Gastrocnemius medialis (tissue), 4 donors: ENCODE results near the gene EDN1.

Experiments used
- POLR2A ChIP-seq, 2 donors: fragments of 450-650 bp; IDR thresholded peaks; one replicate each; pipeline ENCODE4 v1.6.1; 2017; ENCODE audit warnings: antibody characterized with exemption in 2 of 2, mild to moderate bottlenecking in 2 of 2, moderate library complexity in 2 of 2
- TF ChIP-seq, protein P1 (sequence below), 5 experiments: fragments of 450-650 bp in 3 of 5; fragments of 200-600 bp in 2 of 5; sonication (generic) in 2 of 5; IDR thresholded peaks in 4 of 5; conservative IDR thresholded peaks in 1 of 5; 1 replicate in 4 of 5; 2 replicates in 1 of 5; pipeline ENCODE4 v1.5.1; 2016 to 2019; ENCODE audit warnings: antibody characterized with exemption in 5 of 5, mild to moderate bottlenecking in 3 of 5, moderate library complexity in 3 of 5

DNA sequence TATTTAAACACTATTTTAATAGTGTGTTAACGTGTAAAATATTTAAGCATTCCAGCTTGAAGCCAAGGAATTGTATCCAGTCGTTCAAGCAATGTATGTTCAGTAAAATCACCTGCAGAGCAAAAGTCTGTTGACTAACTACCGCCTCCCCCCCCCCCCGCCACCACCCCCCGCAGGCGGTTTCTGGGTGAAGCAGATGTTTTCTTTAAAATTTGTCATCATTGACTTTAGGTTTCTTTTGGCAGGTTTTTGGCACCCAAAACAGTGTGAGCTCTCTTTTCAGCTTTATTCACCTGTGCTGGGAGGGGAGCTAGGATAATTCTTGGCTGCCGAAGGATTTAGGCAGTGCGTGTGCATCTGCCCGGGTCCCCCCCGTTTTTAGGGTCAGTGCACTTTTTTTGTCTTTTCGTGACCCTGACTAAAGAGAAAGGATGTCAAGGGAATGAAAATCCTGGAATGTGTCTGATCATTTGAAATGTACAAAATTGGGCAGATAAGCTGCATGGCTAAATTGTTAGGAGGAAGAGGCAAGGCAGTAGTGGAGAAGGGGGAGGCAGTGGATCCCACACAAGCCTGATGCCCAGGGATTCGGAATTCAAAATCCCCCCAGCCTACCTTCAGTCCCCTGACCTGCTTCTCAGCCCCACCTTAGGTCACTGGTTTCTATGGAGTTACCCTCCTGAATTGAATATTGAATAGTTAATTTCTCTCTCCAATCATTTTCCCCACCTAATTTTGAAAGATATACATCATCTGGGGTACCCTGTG is 1.1 kb downstream of the EDN1 start:
- TF ChIP-seq POLR2A (IDR thresholded peaks at IDR 0.05) = no peak
- TF ChIP-seq, protein P1, sequence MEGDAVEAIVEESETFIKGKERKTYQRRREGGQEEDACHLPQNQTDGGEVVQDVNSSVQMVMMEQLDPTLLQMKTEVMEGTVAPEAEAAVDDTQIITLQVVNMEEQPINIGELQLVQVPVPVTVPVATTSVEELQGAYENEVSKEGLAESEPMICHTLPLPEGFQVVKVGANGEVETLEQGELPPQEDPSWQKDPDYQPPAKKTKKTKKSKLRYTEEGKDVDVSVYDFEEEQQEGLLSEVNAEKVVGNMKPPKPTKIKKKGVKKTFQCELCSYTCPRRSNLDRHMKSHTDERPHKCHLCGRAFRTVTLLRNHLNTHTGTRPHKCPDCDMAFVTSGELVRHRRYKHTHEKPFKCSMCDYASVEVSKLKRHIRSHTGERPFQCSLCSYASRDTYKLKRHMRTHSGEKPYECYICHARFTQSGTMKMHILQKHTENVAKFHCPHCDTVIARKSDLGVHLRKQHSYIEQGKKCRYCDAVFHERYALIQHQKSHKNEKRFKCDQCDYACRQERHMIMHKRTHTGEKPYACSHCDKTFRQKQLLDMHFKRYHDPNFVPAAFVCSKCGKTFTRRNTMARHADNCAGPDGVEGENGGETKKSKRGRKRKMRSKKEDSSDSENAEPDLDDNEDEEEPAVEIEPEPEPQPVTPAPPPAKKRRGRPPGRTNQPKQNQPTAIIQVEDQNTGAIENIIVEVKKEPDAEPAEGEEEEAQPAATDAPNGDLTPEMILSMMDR (IDR thresholded peaks at IDR 0.05 in 4 of 5, conservative IDR thresholded peaks at IDR 0.05 in 1 of 5) = no peak
